ENCODE measurements around the gene PTPRJ.

Gene PTPRJ

DNA sequence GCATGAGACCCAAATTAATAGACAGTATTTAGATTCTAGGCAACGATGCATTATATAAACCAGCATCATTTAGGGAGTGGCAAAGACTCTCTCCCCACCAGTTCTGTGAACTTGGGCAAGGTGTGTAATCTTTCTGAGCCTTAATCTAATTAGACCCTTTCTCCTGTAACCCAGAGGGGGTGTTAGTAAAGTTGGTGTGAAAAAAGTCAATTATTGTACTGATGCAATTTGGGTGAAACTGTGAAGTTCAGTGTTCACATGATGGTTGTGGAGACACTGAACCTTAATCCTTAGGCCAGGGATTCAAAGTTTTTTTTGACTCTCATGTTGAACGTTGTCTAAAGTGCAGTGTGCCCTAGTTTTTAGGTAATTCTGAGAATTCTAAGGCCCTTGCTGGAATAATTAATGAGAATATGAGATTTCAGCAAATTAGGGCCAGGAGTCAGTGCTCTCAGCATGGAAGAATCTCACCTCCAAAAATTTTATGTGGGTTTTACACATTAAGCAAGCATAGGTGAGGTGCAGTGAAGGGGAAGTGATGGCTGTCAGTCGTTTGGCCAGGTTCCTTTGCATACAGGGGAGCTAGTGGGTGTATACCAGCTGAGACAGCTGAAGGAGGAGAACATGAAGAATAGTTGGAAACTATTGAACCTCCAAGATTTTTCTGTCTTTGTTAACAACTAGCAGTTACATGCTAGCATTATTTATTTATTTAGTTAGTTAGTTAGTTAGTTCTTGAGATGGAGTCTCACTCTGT, 94.2 kb downstream of the PTPRJ start:
- DNase-seq = no peak

DNA sequence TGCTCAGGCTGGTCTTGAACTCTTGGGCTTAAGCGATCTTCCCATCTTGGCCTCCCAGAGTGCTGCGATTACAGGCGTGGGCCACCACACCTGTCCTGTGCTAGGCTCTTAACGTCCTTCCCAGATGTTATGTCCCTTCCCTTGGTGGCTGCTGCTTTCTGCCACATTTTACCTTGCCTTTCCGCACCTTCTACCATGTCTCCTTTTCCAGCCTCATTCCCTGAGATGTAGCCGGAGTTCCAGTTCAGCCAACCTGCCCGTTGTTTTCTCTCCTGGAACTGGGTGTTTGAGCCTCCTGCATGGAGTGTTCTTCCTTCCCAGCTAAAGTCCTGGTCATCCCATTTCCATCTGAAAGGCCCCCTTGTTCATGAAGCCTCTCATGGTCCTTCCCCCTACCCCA, 95.3 kb downstream of the PTPRJ start:
- no peak for DNase-seq

DNA sequence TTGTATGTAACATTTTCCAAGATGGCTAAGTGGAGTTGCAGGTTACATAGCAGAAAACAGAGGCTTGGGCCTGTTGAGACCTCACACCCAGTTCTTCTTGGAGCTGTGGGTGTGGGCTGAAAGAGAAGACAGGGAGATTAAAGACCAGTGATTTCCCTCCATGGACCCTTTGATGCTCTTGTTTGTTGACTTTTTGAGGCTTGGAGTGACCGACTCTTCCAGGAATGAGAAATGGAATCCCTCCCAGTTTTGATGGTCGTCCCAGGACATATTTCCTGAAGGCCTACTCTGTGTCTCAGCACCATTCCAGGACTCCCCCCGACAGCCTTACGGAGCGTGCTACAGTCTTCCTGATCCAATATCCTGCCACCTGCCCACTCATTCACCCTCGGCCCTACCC, 96.9 kb downstream of the PTPRJ start:
- DNase-seq = no peak

DNA sequence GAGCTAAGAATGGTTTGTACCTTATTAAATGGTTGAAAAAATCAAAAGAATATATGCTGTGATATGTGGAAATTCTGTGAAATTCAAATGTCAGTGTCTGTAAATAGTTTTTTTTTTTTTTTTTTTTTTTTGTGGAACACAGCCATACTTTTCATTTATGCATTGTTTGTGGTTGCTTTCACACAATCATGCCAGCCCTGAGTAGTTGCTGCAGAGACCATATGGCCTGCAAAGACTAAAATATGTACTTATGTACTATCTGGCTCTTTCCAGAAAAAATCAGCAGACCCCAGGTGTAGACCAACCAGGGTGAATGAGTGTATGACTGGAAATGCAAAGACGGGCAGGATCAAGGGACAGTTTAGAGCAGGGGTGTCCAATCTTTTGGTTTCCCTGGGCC, 98.3 kb downstream of the PTPRJ start:
- no peak for DNase-seq

DNA sequence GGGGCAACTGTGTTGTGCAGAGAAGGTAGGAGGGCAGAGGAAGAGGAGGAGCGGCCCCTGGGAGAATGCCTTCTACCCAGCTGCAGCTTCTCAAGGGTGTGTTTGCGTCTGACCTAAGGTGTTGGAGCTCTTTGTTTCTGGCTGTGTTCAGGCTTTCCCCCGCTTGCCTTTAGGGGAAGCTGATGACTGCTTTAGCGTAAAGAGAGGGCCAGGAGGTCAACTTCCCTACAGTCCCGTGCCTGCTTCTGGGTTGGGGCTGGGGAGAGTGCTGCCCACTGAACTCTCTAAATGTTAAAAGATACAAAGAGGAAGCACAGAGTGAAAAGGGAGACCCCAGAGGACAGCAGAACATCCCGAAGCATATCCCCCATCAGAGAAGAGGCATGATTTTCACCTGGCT, 99.2 kb downstream of the PTPRJ start:
- DNase-seq = no peak

DNA sequence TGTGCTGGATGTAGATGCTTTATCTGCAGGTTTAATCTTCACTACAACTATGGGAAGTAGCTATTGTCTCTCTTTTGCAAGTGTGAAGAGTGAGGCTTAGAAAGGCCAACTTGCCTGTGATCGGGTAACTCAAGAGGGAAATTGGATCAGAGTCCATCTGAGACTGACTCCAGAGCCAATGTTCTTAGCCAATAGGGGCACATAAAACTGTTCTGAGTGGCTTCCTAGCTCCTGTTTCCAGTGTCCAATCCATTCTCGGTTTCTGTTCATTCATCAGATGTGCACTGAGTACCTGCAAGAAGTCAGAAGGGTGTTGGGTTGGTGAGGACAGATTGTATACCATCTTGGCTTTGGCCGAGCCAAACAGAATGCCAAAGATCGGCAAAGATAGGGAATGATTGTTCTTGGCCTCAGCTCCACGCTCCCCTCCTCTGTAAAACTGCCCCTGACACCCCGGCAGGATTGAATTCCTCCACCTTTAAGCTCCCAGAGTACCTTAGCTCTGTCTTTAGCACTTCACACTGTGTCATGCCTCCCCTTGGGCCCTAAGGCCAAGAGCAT, 100.0 kb downstream of the PTPRJ start:
- no peak for DNase-seq

DNA sequence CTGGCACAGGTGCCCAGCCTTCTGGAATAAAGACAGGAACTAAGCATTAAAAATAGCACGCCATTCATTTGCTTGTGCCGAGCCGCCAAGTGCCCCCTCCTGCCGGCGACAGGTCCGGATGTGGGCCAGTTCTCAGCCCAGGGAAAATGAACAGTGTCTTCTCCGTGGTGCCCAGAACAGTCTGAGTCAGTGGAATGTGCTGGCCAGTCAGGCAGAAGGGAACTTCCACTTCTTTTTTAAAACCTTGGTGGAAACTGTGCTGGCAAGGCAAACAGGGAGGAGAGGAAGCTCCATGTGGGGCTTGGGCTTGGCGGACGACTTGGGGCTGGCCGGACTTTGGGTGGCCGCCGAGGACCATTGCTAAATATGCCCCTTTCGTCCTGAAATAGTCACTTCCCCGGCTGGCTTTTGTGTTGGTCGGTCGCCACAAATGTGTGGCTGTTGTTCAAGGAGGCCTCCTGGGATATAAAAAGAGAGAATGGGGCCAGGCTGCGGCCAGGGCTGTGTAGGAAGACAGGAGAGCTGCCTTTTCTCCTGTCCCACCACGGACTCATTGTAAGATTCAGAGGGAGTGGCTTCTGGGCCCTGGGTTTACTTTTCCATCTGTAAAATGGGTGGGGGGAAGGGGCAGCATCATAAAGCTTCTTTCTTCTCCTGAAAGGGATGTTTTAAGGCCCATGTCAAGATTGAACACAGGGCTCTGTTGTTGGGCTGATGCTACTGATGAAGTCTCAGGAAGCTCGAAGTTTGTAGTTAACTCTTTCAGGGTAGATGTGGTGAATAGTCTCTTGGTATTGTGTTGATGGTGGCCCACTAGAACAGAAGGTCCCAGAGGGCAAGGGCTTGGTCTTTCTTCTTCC, 101.0 kb downstream of the PTPRJ start:
- peak; percentile 40 to 57 for DNase-seq

DNA sequence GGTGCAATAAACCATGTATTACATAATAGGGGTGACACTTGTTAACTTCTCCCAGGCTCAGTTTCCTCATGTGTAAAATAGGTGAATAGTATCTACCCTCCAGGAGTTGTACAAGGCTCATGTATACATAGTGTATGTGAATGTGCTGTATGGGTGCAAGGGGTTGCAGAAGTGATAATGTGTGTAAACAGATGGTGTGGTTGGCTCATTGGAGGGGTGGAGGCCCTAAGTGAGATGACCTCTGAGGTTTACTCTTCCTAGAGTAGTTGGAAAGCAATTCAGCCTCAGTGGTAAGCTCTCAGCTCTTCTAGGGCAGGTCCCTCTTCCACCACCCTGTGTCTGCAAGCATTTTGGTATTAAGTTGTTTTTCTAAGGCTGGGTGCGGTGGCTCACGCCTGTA, 102.4 kb downstream of the PTPRJ start:
- DNase-seq = no peak

DNA sequence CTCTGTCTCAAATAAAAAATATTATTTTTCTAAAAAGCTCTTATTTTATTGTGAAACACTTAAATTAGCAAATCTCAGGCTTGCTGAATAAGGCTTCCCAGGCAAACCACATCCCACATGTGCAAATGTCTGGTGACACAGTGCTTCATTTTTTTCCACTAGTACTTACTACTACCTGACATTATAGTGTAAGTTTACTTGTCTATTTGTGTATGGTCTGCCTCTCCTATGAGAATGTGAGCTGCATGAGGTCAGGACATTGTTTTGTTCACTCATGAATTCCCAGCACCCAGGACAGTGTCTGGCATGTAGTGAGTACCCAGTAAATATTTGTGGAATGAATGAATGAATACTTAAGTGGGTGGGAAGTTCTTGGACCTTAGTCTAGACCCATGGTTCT, 103.1 kb downstream of the PTPRJ start:
- no peak for DNase-seq

DNA sequence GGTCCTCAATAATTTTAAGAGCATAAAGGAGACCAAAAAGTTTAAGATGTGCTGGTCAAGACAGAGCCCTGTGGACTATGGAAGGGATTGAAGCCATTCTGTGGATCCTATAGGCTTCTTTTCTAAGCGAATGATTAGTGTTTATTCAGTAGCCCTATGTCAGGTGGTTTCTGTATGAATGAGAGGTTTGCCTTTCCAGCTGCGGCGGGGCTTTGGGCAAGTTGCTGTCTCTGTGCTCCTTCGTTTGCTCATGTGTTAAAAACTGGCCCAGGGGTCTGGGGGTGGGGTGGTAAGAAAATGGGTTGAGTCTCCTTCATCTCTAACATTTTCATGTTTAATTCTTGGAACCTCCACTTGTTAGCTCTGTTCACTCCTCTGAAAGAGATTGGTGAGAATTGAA, 105.3 kb downstream of the PTPRJ start:
- DNase-seq = no peak

DNA sequence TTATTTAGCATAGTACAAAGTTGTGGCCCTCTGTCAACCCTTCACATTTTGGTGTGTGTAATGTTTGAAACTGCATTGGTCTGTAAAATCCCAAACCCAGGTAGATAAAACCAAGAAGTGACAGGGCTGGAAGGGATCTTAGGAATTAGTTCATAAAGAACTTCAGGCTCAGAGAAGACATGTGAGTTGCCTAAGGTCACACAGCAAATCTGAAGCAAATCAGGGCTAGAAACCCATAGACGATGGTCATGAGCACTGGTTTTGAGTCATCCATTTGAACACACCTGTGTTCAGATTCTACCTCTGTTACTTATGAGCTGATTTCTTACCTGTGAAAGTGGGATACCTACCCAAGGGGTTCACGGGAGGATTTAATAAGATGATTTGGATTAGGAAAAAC, 107.1 kb downstream of the PTPRJ start:
- DNase-seq = no peak

DNA sequence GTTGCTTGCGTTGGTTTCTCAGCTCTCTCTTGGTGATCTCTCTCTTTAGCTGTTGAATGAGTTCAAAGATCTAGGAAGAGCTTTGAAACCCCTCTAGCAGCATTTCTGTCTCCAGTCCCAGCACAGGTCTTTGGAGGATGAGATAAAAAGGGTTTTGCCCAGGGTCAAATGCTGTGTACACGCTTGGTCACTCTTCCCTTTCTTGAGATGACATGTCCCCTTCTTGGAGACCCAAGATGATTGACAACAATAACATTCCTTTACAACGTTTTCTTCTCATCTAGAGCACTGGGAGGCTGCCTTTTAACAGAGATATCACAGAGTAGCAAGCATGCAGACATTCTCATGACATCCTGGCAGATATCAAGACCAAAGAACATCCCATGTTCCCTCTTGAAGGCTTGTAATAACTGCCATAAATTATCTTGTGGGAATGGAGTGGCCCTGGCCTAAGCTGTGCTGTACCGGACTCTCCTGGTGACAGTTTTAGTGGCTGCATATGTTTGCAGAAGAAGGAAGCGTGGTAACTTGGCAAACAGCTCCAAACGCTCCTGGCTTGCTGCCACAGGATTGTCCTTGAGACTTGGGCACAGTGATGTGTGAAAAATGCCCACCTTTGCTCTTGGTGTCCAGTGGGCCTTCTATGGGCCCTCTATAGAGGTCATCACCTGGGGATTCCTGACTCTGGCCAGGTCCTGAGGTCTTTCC, 107.8 kb downstream of the PTPRJ start:
- DNase-seq = peak; percentile 19 to 30

DNA sequence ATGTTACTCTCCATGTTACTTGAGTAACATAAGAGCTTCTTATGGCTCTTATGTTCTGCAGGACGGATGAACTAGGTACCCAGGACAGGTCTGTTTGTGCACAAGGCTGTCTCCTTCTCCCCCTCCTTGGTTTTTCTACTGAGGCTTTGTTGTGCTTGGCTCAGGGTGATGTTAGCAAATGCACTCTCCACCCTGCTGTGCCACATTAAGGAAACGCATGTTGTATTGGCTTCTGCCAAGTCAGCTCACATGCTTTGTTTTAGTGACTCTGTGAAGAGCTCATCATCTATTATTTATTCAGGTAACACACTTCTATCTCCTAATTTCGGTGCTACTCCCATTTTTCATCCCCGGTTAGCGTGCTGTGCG, 108.3 kb downstream of the PTPRJ start:
- no peak for DNase-seq

DNA sequence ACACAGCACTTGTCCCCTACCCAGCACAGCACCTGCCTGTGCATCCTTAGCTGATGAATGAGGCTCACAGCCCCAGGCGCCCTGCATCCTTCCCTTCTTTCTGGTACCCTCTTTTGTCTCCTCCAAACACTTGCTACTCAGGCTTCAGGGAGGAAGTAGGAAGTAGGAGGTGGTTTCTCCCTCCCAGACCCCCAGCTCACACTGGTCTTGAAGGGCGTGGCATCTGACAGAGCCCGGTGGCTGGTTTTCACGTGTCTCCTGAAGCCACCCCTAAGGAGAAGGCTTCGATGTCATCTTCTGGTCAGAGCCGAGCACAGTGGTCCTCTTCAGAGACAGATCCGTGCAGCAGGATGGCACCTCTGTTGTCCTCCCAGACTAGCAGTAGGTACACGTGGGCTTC, 109.8 kb downstream of the PTPRJ start:
- no peak for DNase-seq

DNA sequence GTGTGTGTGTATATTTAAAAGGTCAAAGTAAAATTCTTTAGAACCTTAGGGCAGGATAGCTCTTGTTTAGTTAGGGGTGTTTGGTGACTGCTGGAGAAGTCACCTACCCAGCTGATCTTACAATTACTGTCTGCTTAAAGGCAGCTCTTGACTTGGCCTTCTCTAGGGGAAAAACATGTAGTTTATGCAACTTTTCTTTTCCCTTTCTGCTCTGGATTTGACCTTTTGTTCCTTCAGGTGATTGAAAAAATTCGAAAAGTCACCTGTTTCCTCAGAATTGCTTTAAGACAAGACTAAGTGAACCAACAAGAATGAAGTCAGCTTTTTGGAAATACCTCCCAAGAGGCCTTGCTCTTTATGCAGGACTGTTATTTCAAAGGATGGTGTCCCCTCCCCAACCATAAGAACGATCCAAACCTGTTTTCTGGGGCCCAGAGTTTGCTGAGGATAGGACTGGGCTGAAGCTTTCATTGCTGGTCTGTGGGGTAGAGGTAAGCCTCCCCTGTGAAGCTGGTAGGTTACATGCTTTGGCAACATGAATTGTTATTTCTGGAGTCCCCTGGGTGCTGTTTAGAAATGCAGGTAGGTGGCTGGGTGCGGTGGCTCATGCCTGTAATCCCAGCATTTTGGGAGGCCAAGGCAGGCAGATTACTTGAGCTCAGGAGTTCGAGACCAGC, 111.2 kb downstream of the PTPRJ start:
- no peak for DNase-seq

DNA sequence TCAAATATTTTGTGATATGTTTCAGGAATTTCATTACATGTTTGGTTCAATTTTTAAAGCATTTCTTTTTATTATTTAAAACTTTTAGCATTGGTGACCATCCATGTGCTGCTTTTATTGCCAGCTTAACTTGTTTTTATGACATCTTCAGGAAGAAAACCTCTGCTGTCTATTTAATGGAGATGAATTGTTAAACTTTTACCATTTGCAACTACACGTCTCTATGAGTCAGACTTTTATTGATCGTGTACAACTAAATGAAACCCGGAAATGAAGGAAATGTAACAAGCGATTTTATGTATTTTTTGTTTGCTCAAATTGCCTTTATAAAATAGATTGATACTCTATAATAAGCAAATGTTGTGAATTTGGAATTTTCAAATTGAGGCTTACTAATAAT, 113.0 kb downstream of the PTPRJ start:
- no peak for DNase-seq

DNA sequence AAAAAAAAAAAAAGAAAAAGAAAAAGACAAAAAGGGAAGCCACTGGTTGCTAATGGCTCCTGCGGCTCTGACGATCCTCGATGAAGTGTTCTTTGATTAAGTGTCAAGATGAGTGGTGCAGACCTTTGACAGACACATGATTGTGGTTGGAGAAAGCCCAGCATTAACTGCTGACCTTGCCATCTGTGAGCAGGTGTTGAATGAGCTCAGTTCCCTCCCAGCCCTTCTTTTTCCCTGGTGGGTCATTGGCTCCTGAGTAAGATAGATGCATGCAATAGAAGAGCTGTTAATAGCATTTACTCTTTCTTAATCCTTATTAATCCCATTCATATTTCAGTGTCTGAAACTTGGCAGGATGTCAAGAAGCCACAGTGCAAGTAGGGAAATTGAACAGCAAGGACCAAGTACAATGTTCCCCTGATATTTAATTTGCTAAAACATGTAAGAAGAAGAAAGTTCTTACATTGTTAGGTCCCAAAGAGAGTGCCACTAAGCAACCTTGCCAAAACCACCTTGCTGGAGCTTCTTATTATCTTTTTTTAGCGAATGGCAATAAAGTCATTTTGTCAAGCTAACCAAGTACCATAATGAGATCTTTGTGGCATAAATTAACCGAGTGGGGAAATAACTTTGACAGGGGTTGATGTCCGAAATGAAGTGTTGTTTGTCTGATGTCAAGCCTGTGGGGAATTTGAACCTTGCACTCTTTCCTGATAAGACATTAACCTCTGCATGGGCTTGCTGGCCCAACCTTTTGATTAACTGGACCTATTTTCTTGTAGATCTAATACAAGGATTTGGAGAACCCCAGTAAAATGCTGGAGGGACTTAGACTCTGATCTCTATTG, 113.7 kb downstream of the PTPRJ start:
- no peak for DNase-seq

DNA sequence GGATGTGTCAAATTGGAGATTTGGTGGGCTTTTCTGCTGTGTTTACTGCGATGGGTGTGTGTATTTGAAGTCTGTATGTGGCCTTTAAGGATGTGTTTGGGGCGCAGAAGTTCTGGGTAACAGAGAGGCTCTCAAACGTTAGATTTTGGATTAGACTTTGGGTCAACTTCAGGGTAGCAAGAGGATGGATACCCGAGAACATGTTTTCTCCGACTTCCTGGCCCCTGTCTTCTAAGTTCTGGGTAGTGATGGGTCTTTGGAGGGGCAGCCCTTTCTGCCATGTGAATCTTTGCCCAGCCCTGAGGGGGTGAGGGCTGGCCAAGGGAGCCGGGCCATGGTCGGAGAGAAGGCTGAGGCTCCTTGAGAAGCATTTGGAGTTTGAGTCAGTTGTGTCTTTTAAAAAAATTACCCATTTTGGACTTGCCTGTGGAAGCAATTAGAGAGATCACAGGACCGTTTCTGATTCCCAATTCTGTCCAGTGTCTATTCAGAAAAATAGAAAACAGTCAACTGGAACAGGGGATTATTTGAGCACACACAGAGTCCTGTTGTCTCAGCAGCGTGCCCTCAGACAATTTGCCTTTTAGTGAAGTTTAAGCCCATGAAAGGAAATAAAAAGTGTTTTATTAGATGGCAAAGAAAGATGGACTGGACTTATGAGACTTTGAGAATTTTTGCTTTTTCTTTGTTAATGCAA, 114.4 kb downstream of the PTPRJ start:
- DNase-seq = no peak

DNA sequence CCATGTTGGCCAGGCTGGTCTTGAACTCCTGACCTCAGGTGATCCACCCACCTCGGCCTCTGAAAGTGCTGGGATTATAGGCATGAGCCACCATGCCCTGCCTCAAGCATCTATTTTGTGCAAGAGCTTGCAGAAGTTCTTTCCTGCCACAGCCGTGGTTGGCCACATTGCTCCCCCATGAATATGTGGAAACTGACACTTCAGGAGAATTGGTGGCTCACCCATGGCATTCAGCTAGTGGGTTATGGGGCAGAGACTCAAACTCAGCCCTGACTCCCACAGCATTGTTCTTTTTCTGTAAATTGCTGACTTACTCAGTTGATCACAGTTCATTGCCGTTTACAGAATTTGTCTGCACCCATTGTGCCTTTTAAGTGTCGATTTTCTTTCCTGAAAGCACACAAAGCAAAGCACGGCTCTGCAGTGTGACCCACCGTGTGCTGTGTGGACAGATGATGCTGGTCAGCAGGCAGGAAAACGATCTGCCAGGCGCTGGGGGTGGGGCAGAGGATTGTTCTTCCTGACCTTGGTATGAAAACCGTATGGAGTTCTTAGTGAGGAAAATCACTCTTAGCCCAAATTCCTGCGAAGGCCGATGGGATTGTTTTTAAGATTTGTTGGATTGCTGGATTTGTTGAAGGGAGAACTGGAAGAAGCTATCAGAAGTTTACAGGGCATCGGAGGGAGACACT, 115.6 kb downstream of the PTPRJ start:
- no peak for DNase-seq

Data from Kasumi-1 (cell line).